TTC549 (cell line): ENCODE results near the gene RGMB.
"Not testable (repeated sequence)": the region's sequence is repeated elsewhere in the genome, so short reads cannot be mapped to it uniquely, and the experiment has no call there.

ENCODE experiments used
- FAIRE-seq: peaks from 2 replicates; lab custom pipeline; 2012; peaks lifted over from hg19 to GRCh38; lab: Jason Lieb, UNC

The RGMB gene

GRCh38 chr5:98773464-98774191 lies at the start of gene RGMB:
Gene RGMB (plus strand): TSS chr5:98773663. CDS start chr5:98774071, 408 bp downstream.
- peak; percentile 50 for FAIRE-seq

GRCh38 chr5:98726258-98726657 lies 47.2 kb upstream of the RGMB start:
- no peak for FAIRE-seq

GRCh38 chr5:98727686-98728085 lies 45.8 kb upstream of the RGMB start:
- FAIRE-seq: no peak

GRCh38 chr5:98734646-98735045 lies 38.8 kb upstream of the RGMB start:
- FAIRE-seq: no peak

DNA sequence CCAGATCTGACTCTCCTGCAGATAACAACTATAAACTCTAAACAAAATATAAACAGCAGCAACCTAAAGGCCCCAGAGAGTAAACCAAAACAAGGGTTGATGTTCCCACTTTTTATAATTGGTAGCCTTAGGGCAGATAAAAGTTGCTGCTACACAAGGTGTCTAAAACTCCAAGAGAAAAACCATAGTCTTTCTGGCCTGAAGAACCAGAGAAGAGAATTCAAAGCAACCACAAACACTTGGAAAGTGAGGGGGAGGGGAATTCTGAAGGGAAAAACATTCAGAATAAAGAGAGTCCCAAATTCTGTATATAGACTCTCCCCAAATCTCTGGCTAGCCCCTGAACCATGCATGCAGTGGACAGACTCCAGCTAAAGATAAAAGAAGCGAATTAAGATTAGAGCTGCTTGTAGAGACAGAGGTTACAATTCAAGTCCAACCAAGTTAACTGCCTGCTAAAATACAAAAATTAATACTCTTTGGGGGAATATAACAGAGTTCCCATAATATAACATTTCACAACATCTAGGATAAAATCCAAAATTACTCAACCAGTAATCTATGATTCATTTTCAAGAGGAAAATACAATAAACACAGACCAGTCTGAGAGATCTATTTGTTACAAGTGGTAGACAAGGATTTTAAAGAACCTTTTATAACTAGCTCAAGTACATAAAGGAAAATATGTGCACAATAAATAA lies 37.5 kb upstream of the RGMB start:
- FAIRE-seq: no peak

DNA sequence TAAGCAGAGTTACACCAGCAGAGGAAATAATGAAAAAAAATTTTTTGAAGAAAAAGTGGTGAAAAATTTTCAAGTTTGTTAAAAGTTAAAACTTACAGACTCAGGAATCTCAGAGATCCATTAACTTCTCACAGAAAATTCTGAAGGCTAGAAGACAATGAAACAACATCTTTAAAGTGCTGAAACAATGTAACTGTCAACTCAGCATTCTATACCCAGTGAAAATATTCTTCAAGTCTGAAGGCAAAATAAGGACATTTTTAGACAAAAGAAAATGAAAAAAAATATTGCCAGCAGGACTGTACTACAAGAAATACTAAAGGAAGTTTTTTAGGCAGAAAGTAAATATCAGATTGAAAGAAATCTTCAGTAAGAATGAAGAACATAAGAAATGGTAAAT lies 36.7 kb upstream of the RGMB start:
- no peak for FAIRE-seq

GRCh38 chr5:98737441-98737840 lies 36.0 kb upstream of the RGMB start:
- not testable (repeated sequence) for FAIRE-seq

DNA sequence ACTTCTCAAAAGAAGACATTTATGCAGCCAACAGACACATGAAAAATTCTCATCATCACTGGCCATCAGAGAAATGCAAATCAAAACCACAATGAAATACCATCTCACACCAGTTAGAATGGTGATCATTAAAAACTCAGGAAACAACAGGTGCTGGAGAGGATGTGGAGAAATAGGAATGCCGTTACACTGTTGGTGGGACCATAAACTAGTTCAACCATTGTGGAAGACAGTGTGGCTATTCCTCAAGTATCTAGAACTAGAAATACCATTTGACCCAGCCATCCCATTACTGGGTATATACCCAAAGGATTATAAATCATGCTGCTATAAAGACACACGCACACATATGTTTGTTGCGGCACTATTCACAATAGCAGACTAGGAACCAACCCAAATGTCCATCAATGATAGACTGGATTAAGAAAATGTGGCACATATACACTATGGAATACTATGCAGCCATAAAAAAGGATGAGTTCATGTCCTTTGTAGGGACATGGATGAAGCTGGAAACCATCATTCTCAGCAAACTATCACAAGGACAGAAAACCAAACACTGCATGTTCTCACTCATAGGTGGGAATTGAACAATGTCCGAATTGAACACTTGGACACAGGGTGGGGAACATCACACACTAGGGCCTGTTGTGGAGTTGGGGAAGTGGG lies 34.8 kb upstream of the RGMB start:
- FAIRE-seq: not testable (repeated sequence)

- FAIRE-seq: no peak
Measured at GRCh38 chr5:98741926-98742325, 31.5 kb upstream of the RGMB start.

- FAIRE-seq: no peak
Measured at GRCh38 chr5:98742396-98743073, 30.9 kb upstream of the RGMB start.

DNA sequence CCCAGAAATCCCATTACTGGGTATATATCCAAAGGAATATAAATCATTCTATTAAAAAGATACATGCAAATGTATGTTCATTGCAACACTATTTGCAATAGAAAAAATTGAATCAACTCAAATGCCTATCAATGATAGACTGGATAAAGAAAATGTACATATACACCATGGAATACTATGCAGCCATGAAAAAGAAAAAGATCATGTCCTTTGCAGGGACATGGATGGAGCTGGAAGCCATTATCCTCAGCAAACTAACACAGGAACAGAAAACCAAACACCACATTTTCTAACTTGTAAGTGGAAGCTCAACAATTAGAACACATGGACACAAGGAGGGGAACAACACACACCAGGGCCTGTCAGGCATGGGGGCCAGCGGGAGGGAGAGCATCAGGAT lies 25.2 kb upstream of the RGMB start:
- not testable (repeated sequence) for FAIRE-seq

DNA sequence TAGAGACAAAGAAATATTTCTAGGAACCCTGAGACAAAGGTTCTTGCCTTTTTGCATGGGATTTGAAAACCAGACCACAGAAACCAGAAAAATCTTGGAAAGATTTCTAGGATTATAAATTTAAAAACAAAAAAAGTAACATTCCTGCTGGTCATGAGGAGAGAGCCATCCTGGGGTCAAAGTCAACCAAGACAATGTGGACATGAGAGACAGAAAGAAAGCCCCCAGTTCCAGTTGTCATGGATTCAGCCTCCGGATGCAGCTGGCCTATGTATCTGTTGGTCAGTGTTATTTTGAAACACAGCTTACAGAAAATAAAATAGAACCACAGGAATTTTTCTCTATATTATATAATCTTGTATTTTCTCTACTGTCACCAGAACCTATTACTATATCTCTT lies 24.4 kb upstream of the RGMB start:
- FAIRE-seq: no peak

GRCh38 chr5:98750693-98751092 lies 22.8 kb upstream of the RGMB start:
- FAIRE-seq: no peak

GRCh38 chr5:98752331-98752730 lies 21.1 kb upstream of the RGMB start:
- not testable (repeated sequence) for FAIRE-seq

- not testable (repeated sequence) for FAIRE-seq
Measured at GRCh38 chr5:98752801-98753200, 20.7 kb upstream of the RGMB start.

GRCh38 chr5:98753507-98753906 lies 20.0 kb upstream of the RGMB start:
- FAIRE-seq: no peak

DNA sequence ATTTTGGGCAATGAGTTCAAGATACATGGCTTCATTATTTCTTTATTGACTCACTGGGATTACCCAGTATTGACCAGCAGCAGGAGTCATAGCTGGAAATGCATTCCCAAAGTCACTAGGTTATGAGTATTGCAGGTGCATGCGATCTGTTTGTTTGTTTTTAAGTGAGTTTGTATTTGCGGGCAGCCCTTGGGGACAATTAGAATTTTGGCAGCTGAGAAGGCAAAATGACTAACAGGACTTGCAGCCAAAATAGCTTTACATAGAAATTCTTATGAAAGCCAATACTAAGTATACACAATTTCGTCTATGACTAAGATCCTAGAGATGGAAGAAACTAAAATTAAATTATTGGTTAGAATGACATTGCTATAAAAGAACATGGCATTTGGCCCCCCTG lies 18.1 kb upstream of the RGMB start:
- FAIRE-seq: no peak

- no peak for FAIRE-seq
Measured at GRCh38 chr5:98757978-98758377, 15.5 kb upstream of the RGMB start.

DNA sequence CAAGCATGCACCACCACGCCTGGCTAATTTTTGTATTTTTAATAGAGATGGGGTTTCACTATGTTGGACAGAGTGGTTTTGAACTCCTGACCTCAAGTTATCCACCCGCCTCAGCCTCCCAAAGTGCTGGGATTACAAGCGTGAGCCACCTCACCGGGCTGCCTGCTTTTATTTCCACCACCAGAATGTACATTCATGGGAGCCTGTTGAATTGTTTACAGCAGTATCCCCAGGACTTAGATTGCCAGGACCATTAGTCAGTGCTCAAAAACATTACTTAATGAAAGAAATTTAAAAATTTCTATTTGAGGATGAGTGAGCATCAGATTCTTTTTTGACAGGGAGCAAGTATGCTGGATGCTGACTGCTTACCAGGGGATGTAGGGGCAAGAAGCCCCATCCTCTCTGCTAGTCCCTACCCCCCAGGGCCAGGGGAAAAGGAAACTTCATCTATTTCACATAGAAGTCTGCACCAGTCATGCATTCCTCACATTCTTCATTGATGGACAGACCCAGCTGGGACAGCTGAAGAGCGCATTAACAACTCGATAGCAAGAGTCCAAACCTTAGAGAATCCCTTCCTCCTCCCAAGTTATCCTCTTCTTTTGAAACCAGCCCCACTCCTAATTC lies 10.3 kb upstream of the RGMB start:
- no peak for FAIRE-seq

DNA sequence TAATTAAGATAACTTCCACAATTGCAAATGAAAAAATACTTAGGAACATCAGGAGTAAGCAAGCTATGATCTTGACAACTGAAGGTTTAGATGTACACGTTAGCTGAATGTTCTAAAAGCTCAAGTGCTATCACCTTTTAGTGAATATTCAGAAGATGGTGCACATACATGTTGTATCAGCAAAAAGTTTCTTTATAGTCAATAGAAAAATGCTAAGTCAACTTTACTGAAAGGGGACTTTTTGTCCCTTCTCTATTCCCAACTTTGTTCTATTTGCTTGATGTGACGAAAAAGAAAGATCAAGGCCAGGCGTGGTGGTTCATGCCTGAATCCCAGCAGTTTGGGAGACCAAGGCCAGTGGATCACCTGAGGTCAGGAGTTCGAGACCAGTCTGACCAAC lies 7.6 kb upstream of the RGMB start:
- FAIRE-seq: no peak

DNA sequence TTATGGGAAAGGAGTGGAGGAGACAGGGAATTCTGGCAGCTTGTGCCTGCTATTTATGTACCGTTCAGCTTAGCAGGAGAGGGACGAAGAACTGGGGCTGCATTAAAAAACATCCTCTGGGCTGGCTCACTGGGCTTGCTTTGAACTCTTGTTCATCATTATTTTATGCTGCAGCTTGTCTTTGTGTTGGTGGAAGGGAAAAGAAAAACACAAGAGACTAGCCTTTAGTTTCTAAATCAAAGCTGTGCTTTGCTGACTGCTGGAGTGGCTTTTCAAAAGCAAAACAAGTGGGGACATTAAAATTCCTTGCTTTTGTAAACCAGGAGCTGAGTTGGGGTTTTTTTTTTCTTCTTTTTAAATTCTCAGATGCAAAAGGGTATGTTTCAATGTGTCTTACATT lies 5.9 kb upstream of the RGMB start:
- FAIRE-seq: no peak
